Caco-2 (cell line): ENCODE results near the gene SPINK6. TPM values are rescaled to one million over a fixed set of nuclear protein-coding genes. Genes with fewer than 3 reads are reported as not detected.

Source experiments
- BruUV-seq: library from RNA; stranded (reverse); fragments of 400-500 nt; replicated peaks from 2 replicates; lab custom pipeline; 2021; lab: Mats Ljungman, UMichigan
- CTCF ChIA-PET: fragments of 300-600 bp; sonication (Branson Sonifier 250); formaldehyde crosslinking; loops from one replicate; lab custom pipeline; 2022; ENCODE audit warnings: antibody characterized with exemption; lab: Charles Lee
- POLR2A ChIA-PET: fragments of 300-600 bp; sonication (Branson Sonifier 250); formaldehyde crosslinking; loops from one replicate; lab custom pipeline; 2022; ENCODE audit warnings: antibody characterized with exemption; lab: Charles Lee
- DNase-seq, 2 experiments: peaks; one replicate each; pipeline versions ENCODE4 v3.0.0 to v3.0.0-alpha.2; 2020 to 2022
- H3K27me3 ChIP-seq: replicated peaks from 2 replicates; pipeline ENCODE4 v1.6.0; 2011; ENCODE audit warnings: low read length; ENCODE audit not compliant: control insufficient read depth, insufficient read depth
- H3K36me3 ChIP-seq: 2 replicates; pipeline ENCODE4 v1.5.1; 2011; ENCODE audit warnings: low read length; ENCODE audit not compliant: control insufficient read depth, insufficient read depth
- H3K4me1 ChIP-seq: fragments of 250-450 bp; sonication (Bioruptor Pico); 2 replicates; pipeline ENCODE4 v1.5.1; 2020; ENCODE audit warnings: mild to moderate bottlenecking
- H3K4me3 ChIP-seq: 2 replicates; pipeline ENCODE4 v1.5.1; 2011; ENCODE audit warnings: low read depth, mild to moderate bottlenecking, control low read depth, low read length
- H3K9me3 ChIP-seq: fragments of 250-450 bp; sonication (Bioruptor Pico); 2 replicates; pipeline ENCODE4 v1.5.1; 2020; ENCODE audit warnings: mild to moderate bottlenecking, moderate library complexity
- H3K27ac Mint-ChIP-seq: one replicate; pipeline ENCODE4 v1.8.0; 2022; ENCODE audit warnings: mixed read lengths; ENCODE audit not compliant: unreplicated experiment
- H3K27me3 Mint-ChIP-seq: one replicate; pipeline ENCODE4 v1.8.0; 2022; ENCODE audit warnings: mixed read lengths; ENCODE audit not compliant: insufficient read depth, unreplicated experiment
- H3K36me3 Mint-ChIP-seq: one replicate; pipeline ENCODE4 v1.8.0; 2022; ENCODE audit warnings: mild to moderate bottlenecking, mixed read lengths; ENCODE audit not compliant: insufficient read depth, unreplicated experiment
- H3K4me1 Mint-ChIP-seq: one replicate; pipeline ENCODE4 v1.8.0; 2022; ENCODE audit warnings: low read depth, mixed read lengths; ENCODE audit not compliant: unreplicated experiment
- H3K4me3 Mint-ChIP-seq: one replicate; pipeline ENCODE4 v1.8.0; 2022; ENCODE audit warnings: mild to moderate bottlenecking, moderate library complexity, mixed read lengths; ENCODE audit not compliant: unreplicated experiment
- H3K9me3 Mint-ChIP-seq: one replicate; pipeline ENCODE4 v1.8.0; 2022; ENCODE audit warnings: mixed read lengths; ENCODE audit not compliant: unreplicated experiment
- intact Hi-C: fragments of 100-400 bp; cut with micrococcal nuclease; formaldehyde crosslinking; loops from one replicate; pipeline ENCODE4 v1.10.0; 2022; ENCODE audit not compliant: unreplicated experiment
- total RNA-seq: library from RNA; stranded (reverse); gene quantifications from 2 replicates; pipeline ENCODE4 v1.2.3, GENCODE V29; 2022
- TF ChIP-seq, protein P1 (sequence below), 2 experiments: fragments of 200-600 bp in 1 of 2; IDR thresholded peaks; 1 replicate in 1 of 2; 2 replicates in 1 of 2; pipeline versions ENCODE4 v1.5.1 to v1.8.0; 2011 to 2022; ENCODE audit warnings: antibody characterized with exemption in 1 of 2, control low read depth in 1 of 2, inconsistent platforms in 1 of 2, low read depth in 1 of 2, low read length in 1 of 2, mild to moderate bottlenecking in 1 of 2, moderate library complexity in 1 of 2; ENCODE audit not compliant: insufficient read depth in 1 of 2, severe bottlenecking in 1 of 2, unreplicated experiment in 1 of 2

SPINK6 gene
- total RNA-seq, 1 experiment from 2014 or later: not detected

DNA sequence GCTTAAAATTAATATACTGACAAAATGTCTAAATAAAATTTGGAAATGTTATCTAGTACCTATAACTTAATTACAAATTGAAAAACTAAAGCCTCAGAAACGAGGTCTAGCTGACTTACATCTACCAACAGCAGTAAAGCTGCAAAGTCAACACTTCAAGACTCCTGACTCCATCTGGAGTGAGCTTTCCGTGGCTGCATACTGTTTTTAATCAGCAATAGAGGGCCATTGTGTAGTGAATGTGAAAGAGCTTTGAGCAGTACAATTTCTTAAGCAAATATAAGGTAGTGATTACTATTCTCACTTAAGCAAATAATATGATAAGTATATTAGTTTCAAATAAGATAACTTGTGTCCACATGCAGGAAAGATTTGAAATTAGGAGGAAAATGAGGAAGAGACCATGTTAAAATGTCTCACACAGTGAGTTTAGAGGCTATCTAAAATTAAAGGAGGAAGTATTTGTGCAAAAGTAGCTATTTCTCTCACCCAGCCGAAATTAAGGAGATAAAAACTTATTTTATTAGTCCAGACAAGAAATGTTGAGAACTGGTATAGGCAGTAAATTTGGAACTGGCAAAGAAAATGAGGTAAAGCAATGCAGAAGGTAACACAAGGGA lies 6.4 kb downstream of the SPINK6 start:
- no peaks in the 10 kb centered on the region for H3K36me3 Mint-ChIP-seq
- H3K9me3 ChIP-seq: no peaks in the 10 kb centered on the region; the same call in 1 of the 2 replicates
- no peak overlapping the region for H3K27ac Mint-ChIP-seq
- TF ChIP-seq, protein P1, sequence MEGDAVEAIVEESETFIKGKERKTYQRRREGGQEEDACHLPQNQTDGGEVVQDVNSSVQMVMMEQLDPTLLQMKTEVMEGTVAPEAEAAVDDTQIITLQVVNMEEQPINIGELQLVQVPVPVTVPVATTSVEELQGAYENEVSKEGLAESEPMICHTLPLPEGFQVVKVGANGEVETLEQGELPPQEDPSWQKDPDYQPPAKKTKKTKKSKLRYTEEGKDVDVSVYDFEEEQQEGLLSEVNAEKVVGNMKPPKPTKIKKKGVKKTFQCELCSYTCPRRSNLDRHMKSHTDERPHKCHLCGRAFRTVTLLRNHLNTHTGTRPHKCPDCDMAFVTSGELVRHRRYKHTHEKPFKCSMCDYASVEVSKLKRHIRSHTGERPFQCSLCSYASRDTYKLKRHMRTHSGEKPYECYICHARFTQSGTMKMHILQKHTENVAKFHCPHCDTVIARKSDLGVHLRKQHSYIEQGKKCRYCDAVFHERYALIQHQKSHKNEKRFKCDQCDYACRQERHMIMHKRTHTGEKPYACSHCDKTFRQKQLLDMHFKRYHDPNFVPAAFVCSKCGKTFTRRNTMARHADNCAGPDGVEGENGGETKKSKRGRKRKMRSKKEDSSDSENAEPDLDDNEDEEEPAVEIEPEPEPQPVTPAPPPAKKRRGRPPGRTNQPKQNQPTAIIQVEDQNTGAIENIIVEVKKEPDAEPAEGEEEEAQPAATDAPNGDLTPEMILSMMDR (IDR thresholded peaks at IDR 0.05; ENCODE audit: insufficient read depth in 1 of 2, low read depth in 1 of 2, low read length in 1 of 2, severe bottlenecking in 1 of 2, unreplicated experiment in 1 of 2): no peak
- H3K27me3 ChIP-seq: no peaks in the 10 kb centered on the region
- no peak overlapping the region for H3K4me3 ChIP-seq
- BruUV-seq: no TSS peak
- H3K4me3 Mint-ChIP-seq: no peak overlapping the region
- no peaks in the 10 kb centered on the region for H3K36me3 ChIP-seq
- no peaks in the 10 kb centered on the region for H3K9me3 Mint-ChIP-seq
- CTCF ChIA-PET: no interaction called here
- H3K4me1 ChIP-seq: peaks cover 3% of the 10 kb centered on the region; the same call in 1 of the 2 replicates
- intact Hi-C loops: no loop called here
- POLR2A ChIA-PET: no interaction called here
- peaks cover 6% of the 10 kb centered on the region for H3K4me1 Mint-ChIP-seq
- no peaks in the 10 kb centered on the region for H3K27me3 Mint-ChIP-seq
- DNase-seq: no peak

DNA sequence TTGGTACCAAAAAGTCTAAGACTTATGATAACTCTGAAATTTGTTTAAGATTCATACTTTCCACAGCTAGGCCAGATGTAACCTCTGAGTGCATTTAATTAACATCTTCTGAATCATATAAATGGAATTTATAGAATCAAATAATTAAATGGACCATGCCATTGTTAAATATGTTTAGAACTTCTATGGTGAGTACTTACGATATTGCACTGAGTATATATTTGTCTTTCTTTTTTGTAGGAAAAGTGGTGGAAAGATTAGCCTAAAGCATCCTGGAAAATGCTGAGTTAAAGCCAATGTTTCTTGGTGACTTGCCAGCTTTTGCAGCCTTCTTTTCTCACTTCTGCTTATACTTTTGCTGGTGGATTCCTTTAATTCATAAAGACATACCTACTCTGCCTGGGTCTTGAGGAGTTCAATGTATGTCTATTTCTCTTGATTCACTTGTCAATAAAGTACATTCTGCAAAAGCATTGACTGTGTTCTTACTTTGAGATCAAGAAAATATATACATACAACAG lies 11.9 kb downstream of the SPINK6 start:
- H3K27me3 Mint-ChIP-seq: no peaks in the 10 kb centered on the region
- Histone ChIP-seq H3K4me3 (no peak overlapping the region), H3K4me1 (peaks cover 3% of the 10 kb centered on the region; the same call in 1 of the 2 replicates), H3K36me3 (no peaks in the 10 kb centered on the region), H3K27me3 (no peaks in the 10 kb centered on the region), H3K9me3 (no peaks in the 10 kb centered on the region)
- no peaks in the 10 kb centered on the region for H3K9me3 Mint-ChIP-seq
- no peak overlapping the region for H3K4me3 Mint-ChIP-seq
- no TSS peak for BruUV-seq
- H3K27ac Mint-ChIP-seq: no peak overlapping the region
- H3K36me3 Mint-ChIP-seq: no peaks in the 10 kb centered on the region
- CTCF ChIA-PET: no interaction called here
- TF ChIP-seq, protein P1 (IDR thresholded peaks at IDR 0.05; ENCODE audit: insufficient read depth in 1 of 2, low read depth in 1 of 2, low read length in 1 of 2, severe bottlenecking in 1 of 2, unreplicated experiment in 1 of 2): no peak
- DNase-seq: no peak
- POLR2A ChIA-PET: no interaction called here
- intact Hi-C loops: no loop called here
- H3K4me1 Mint-ChIP-seq: no peaks in the 10 kb centered on the region

DNA sequence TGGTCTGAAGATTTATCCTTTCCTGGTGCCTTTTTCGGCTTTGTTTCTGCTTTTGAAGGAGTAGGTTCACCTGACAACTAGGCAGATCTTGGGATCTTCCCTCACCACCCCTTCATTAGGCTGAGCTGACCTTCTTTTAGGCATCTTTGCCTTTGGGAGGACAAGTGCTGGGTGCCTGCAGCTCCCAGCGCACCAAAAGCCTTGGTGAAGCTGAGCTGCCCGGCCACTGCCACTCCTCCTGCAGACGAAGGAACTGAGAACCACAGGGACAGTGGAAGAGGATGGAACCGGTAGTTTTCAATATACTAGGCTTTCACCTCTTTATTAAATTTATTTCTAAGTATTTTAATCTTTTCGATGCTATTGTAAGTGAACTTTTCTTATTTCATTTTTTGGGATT lies 18.7 kb downstream of the SPINK6 start:
- H3K27me3 ChIP-seq: no peaks in the 10 kb centered on the region
- H3K9me3 ChIP-seq: no peaks in the 10 kb centered on the region
- no peaks in the 10 kb centered on the region for H3K4me1 ChIP-seq
- TF ChIP-seq, protein P1 (IDR thresholded peaks at IDR 0.05; ENCODE audit: insufficient read depth in 1 of 2, low read depth in 1 of 2, low read length in 1 of 2, severe bottlenecking in 1 of 2, unreplicated experiment in 1 of 2): no peak
- peaks cover 15% of the 10 kb centered on the region for H3K27me3 Mint-ChIP-seq
- no peaks in the 10 kb centered on the region for H3K9me3 Mint-ChIP-seq
- intact Hi-C loops: no loop called here
- ChIA-PET CTCF (no interaction called here), POLR2A (no interaction called here)
- no peak overlapping the region for H3K27ac Mint-ChIP-seq
- H3K36me3 Mint-ChIP-seq: no peaks in the 10 kb centered on the region
- no peak overlapping the region for H3K4me3 Mint-ChIP-seq
- H3K4me1 Mint-ChIP-seq: no peaks in the 10 kb centered on the region
- no peak for DNase-seq
- no TSS peak for BruUV-seq
- H3K36me3 ChIP-seq: no peaks in the 10 kb centered on the region
- H3K4me3 ChIP-seq: no peak overlapping the region
